K562 (cell line): Measurements from ENCODE around the gene OGT. TPM values are rescaled to one million over a fixed set of nuclear protein-coding genes. Genes with fewer than 3 reads are reported as not detected.

Experiments
- CEBPG ChIP-seq, 3 experiments: fragments of 200-800 bp in 1 of 3; sonication (Bioruptor generic) in 1 of 3; sonication (generic) in 1 of 3; formaldehyde crosslinking in 1 of 3; IDR thresholded peaks in 2 of 3; conservative IDR thresholded peaks in 1 of 3; 2 replicates each; pipeline versions ENCODE4 v1.6.1 to v1.8.0; 2016 to 2022; ENCODE audit warnings: missing compliant biosample characterization in 2 of 3, missing genetic modification characterization in 2 of 3, mild to moderate bottlenecking in 1 of 3, missing genetic modification reagents in 1 of 3
- CHD7 ChIP-seq: fragments of 200-600 bp; sonication (generic); IDR thresholded peaks from one replicate; pipeline ENCODE4 v1.6.1; 2012; ENCODE audit warnings: mild to moderate bottlenecking, low read depth, low read length, inconsistent platforms
- ELK1 ChIP-seq: sonication (generic); formaldehyde crosslinking; IDR thresholded peaks from 2 replicates; pipeline ENCODE4 v1.8.1; 2022; ENCODE audit warnings: missing genetic modification reagents
- GMEB1 ChIP-seq: fragments of 250-450 bp; sonication (Bioruptor Pico); IDR thresholded peaks from 2 replicates; pipeline ENCODE4 v1.4.0; 2020; ENCODE audit warnings: mild to moderate bottlenecking
- HDAC1 ChIP-seq, 2 experiments: fragments of 450-650 bp; IDR thresholded peaks; 2 replicates each; pipeline ENCODE4 v1.6.1; 2016 to 2017; ENCODE audit warnings: inconsistent platforms in 1 of 2, mild to moderate bottlenecking in 1 of 2, moderate library complexity in 1 of 2
- HDAC2 ChIP-seq: fragments of 450-650 bp; IDR thresholded peaks from 2 replicates; pipeline ENCODE4 v1.6.1; 2016; ENCODE audit warnings: mild to moderate bottlenecking
- HLTF ChIP-seq: fragments of 450-650 bp; IDR thresholded peaks from 2 replicates; pipeline ENCODE4 v1.6.1; 2016
- JUNB ChIP-seq: fragments of 450-650 bp; formaldehyde crosslinking; conservative IDR thresholded peaks from 2 replicates; pipeline ENCODE4 v1.4.0; 2020; ENCODE audit warnings: mild to moderate bottlenecking
- KDM5B ChIP-seq: fragments of 200-600 bp; sonication (generic); IDR thresholded peaks from 2 replicates; pipeline ENCODE4 v1.6.1; 2012; ENCODE audit warnings: low read depth, mild to moderate bottlenecking, moderate library complexity, low read length, control low read depth, inconsistent platforms; ENCODE audit not compliant: insufficient replicate concordance
- SAP30 ChIP-seq: fragments of 200-600 bp; sonication (generic); IDR thresholded peaks from 2 replicates; pipeline ENCODE4 v1.6.1; 2012; ENCODE audit warnings: borderline replicate concordance, low read depth, mild to moderate bottlenecking, moderate library complexity, low read length, control low read depth, inconsistent platforms; ENCODE audit not compliant: insufficient read depth, poor library complexity, severe bottlenecking
- ZKSCAN3 ChIP-seq: fragments of 250-450 bp; sonication (Bioruptor Pico); IDR thresholded peaks from 2 replicates; pipeline ENCODE4 v1.4.0; 2020
- ZNF146 ChIP-seq: IDR thresholded peaks from one replicate; pipeline ENCODE4 v1.6.1; 2018; ENCODE audit warnings: missing compliant biosample characterization; ENCODE audit not compliant: unreplicated experiment
- polyA plus RNA-seq, 8 experiments: library from polyadenylated mRNA; depleted of rRNA in 4 of 8; stranded (reverse) in 5 of 8; unstranded in 3 of 8; fragments of >200 nt; fragmentation: Nextera tagmentation in 2 of 8; fragmentation: Illumina TruSeq in 1 of 8; extraction: Ambion mirVana in 2 of 8; extraction: Trizol in 1 of 8; gene quantifications; 2 replicates each; pipeline versions ENCODE4 v1.2.1 to v1.2.3, GENCODE V29; 2011 to 2014; ENCODE audit warnings: inconsistent platforms in 1 of 8, missing spikeins in 1 of 8
- total RNA-seq, 7 experiments: library from RNA; depleted of rRNA in 6 of 7; stranded (reverse); fragments of >200 nt in 6 of 7; fragmentation: Illumina TruSeq in 2 of 7; extraction: Trizol in 2 of 7; gene quantifications; 2 replicates each; pipeline versions ENCODE4 v1.2.1 to v1.2.3, GENCODE V29; 2011 to 2021; ENCODE audit warnings: low replicate concordance in 1 of 7

The OGT gene
- total and polyA plus RNA-seq, 9 of the 15 experiments (the other 6 are each of a cell fraction or from before 2014, with no cell fraction given): 38.9 to 347 (median 117) TPM

GRCh38 chrX:71533851-71534561 lies 1.1 kb downstream of the OGT start (continued):
- TF ChIP-seq CHD7 (no peak), CEBPG (CRISPR knock-in tag; IDR thresholded peaks at IDR 0.05) (no peak; the same call in 1 of the 2 replicates), CEBPG (tag; conservative IDR thresholded peaks at IDR 0.05 in 1 of 2, IDR thresholded peaks at IDR 0.05 in 1 of 2) (0 out of 4 replicates have a peak, but pooled peaks of 1 of the 2 experiments have one; percentile 3), SAP30 (peak; percentile 29), HDAC1 (IDR thresholded peaks at IDR 0.05) (peak in 1 of 2 experiments; percentile 9; a peak in 1 of 4 replicates), ZKSCAN3 (CRISPR knock-in tag) (no peak), KDM5B (peak; percentile 56), HDAC2 (no peak), HLTF (no peak), GMEB1 (CRISPR knock-in tag) (no peak), JUNB (CRISPR knock-in tag) (no peak), ELK1 (CRISPR knock-in tag) (no peak), ZNF146 (CRISPR knock-in tag) (no peak)
